ENCODE results near the gene INHBB.

DNA sequence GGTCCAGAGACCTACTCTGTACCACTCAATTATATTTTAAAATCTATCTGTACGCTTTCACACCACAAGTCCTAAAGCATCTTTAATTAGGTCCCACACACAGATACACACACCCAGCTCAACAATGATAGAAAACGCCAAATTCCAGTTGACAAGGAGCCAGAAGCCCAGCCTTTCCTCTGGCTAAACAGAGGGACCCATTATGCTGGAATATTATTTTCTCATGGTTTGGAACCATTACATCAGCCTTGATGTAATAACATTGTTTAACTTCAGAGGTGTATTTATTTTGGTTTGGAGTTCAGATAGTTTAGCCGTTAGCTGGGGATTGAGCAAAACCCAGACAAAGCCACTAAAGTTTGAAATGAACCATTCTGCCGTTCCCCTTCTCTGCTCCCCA lies 14.0 kb upstream of the INHBB start:
- no peak for TF ChIP-seq POLR2A (IDR thresholded peaks at IDR 0.05)
- TF ChIP-seq, protein P1, sequence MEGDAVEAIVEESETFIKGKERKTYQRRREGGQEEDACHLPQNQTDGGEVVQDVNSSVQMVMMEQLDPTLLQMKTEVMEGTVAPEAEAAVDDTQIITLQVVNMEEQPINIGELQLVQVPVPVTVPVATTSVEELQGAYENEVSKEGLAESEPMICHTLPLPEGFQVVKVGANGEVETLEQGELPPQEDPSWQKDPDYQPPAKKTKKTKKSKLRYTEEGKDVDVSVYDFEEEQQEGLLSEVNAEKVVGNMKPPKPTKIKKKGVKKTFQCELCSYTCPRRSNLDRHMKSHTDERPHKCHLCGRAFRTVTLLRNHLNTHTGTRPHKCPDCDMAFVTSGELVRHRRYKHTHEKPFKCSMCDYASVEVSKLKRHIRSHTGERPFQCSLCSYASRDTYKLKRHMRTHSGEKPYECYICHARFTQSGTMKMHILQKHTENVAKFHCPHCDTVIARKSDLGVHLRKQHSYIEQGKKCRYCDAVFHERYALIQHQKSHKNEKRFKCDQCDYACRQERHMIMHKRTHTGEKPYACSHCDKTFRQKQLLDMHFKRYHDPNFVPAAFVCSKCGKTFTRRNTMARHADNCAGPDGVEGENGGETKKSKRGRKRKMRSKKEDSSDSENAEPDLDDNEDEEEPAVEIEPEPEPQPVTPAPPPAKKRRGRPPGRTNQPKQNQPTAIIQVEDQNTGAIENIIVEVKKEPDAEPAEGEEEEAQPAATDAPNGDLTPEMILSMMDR (IDR thresholded peaks at IDR 0.05): no peak
- no peak for TF ChIP-seq POLR2AphosphoS5 (IDR thresholded peaks at IDR 0.05)
